ENCODE data around the gene RPS2. TPM values are rescaled to one million over a fixed set of nuclear protein-coding genes. Genes with fewer than 3 reads are reported as not detected.

RPS2 gene
- total RNA-seq, 2 experiments from 2014 or later = 2,461 to 3,120 TPM

DNA sequence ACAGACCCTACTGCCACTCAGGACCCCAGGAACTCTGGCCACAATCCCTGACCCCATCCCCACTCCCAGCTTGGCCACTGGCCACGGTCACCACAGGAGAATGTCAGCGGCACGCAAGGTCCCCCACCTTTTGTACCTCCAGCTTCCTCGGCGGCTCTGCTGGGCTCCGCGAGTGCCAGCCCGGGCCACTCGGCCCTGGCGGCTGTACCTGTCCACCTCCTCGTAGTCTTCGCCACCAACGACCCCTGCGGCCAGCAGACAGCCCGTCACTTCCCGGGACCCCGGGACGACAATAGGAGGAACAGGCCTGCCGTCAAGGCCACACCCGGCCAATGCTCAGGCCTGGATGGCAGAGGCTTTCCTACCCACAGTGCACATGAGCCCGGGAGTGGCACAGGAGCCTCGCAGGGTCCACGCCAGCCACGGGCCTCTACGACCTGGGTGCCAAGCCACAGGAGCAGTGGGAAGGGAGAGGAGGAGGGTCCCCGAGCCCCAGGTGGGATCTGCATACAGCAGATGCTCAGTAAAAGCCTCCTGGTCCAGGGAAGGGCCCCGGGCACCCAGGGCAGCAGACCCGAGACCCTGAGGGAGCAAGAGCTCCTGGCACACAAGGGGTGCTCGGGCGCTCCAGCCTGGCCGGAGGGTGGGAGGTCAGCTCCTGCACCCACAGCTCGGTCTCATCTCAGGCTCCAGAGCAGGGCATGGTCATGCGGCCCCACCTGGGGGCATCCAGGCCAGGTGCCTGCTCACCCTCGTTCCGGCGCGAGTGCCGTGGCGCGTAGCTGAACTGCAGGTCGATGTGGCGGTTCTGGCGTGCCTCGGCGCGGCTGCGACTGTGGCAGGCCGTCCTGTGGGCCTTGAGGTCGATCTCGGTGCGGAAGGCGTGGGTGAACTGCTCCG lies 37.1 kb upstream of the RPS2 start:
- intact Hi-C loops (cut with micrococcal nuclease; ENCODE audit: unreplicated experiment) = no loop called here
- ChIA-PET CTCF (ENCODE audit: unreplicated experiment) (no interaction called here), POLR2A (no interaction called here)
- TF ChIP-seq, protein P1, sequence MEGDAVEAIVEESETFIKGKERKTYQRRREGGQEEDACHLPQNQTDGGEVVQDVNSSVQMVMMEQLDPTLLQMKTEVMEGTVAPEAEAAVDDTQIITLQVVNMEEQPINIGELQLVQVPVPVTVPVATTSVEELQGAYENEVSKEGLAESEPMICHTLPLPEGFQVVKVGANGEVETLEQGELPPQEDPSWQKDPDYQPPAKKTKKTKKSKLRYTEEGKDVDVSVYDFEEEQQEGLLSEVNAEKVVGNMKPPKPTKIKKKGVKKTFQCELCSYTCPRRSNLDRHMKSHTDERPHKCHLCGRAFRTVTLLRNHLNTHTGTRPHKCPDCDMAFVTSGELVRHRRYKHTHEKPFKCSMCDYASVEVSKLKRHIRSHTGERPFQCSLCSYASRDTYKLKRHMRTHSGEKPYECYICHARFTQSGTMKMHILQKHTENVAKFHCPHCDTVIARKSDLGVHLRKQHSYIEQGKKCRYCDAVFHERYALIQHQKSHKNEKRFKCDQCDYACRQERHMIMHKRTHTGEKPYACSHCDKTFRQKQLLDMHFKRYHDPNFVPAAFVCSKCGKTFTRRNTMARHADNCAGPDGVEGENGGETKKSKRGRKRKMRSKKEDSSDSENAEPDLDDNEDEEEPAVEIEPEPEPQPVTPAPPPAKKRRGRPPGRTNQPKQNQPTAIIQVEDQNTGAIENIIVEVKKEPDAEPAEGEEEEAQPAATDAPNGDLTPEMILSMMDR (conservative IDR thresholded peaks at IDR 0.05; ENCODE audit: low read length) = no peak
- TF ChIP-seq EZH2phosphoT487 (IDR thresholded peaks at IDR 0.05; ENCODE audit: borderline replicate concordance, low read depth, low read length) = no peak
- DNase-seq (ENCODE audit: low spot score) = no peak
- no TSS peak for BruUV-seq (replicated peaks)
- Histone ChIP-seq H3K36me3 (ENCODE audit: insufficient read depth, low read length) (peaks cover 73% of the 10 kb centered on the region), H2AFZ (ENCODE audit: low read length) (no peak overlapping the region), H3K4me3 (ENCODE audit: low read depth, low read length, poor library complexity, severe bottlenecking) (no peak overlapping the region), H4K20me1 (ENCODE audit: insufficient read depth, low read length) (no peaks in the 10 kb centered on the region; the same call in 1 of the 2 replicates), H3K79me2 (ENCODE audit: insufficient read depth, low read depth, low read length) (peaks cover 5% of the 10 kb centered on the region; the same call in 1 of the 2 replicates), H3K27ac (ENCODE audit: low read depth, low read length, poor library complexity, severe bottlenecking) (no peak overlapping the region), H3K4me2 (ENCODE audit: low read length) (no peak overlapping the region), H3K9me3 (ENCODE audit: low read length) (no peaks in the 10 kb centered on the region), H3K4me1 (ENCODE audit: insufficient read depth, low read length, poor library complexity, severe bottlenecking) (peaks cover 9% of the 10 kb centered on the region), H3K9me2 (ENCODE audit: insufficient read depth, low read length) (no peaks in the 10 kb centered on the region)

DNA sequence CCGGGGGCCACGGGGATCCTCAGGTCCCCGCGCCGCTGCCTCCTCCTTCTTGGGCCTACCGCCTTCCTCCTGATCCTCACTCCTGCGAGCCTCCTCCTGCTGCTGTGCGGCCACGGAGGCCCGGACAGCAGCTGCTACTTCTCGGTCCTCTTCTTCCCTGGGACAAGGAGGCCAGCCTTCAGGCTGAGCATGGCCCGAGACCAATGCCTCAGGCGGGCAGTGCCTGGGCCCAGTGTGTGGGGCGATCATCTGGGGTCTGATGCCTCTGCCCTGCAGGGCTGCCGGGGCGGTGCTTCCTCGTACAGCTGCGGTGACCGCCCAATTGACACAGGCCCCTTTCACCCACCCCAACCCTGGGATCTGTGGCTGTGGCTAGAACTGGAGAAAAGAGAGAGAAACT lies 36.4 kb upstream of the RPS2 start:
- ChIA-PET CTCF (ENCODE audit: unreplicated experiment) (no interaction called here), POLR2A (no interaction called here)
- H3K27ac ChIP-seq (ENCODE audit: low read depth, low read length, poor library complexity, severe bottlenecking) = no peak overlapping the region
- H3K36me3 ChIP-seq (ENCODE audit: insufficient read depth, low read length) = peaks cover 78% of the 10 kb centered on the region
- DNase-seq (ENCODE audit: low spot score) = no peak
- no peak overlapping the region for H2AFZ ChIP-seq (ENCODE audit: low read length)
- H3K4me1 ChIP-seq (ENCODE audit: insufficient read depth, low read length, poor library complexity, severe bottlenecking) = peaks cover 9% of the 10 kb centered on the region
- no peaks in the 10 kb centered on the region for H3K9me3 ChIP-seq (ENCODE audit: low read length)
- H3K9me2 ChIP-seq (ENCODE audit: insufficient read depth, low read length) = no peaks in the 10 kb centered on the region
- no TSS peak for BruUV-seq (replicated peaks)
- TF ChIP-seq EZH2phosphoT487 (IDR thresholded peaks at IDR 0.05; ENCODE audit: borderline replicate concordance, low read depth, low read length) = no peak
- TF ChIP-seq, protein P1 (conservative IDR thresholded peaks at IDR 0.05; ENCODE audit: low read length) = no peak
- no peaks in the 10 kb centered on the region; the same call in 1 of the 2 replicates for H4K20me1 ChIP-seq (ENCODE audit: insufficient read depth, low read length)
- H3K4me3 ChIP-seq (ENCODE audit: low read depth, low read length, poor library complexity, severe bottlenecking) = no peak overlapping the region
- no peaks in the 10 kb centered on the region; the same call in 1 of the 2 replicates for H3K79me2 ChIP-seq (ENCODE audit: insufficient read depth, low read depth, low read length)
- H3K4me2 ChIP-seq (ENCODE audit: low read length) = no peak overlapping the region
- intact Hi-C loops (cut with micrococcal nuclease; ENCODE audit: unreplicated experiment) = no loop called here

Measured in OCI-LY7 (cell line).